Measurements from ENCODE around the gene LRP2. TPM values are rescaled to one million over a fixed set of nuclear protein-coding genes. Genes with fewer than 3 reads are reported as not detected.

LRP2 gene
- total and polyA plus RNA-seq, 2 of the 8 experiments (the other 6 are each of a cell fraction or from before 2014, with no cell fraction given) = 2.0 to 2.9 TPM

- no peak overlapping the region for H2BK12ac ChIP-seq (ENCODE audit: low read depth, low read length)
- H3K4me3 ChIP-seq (ENCODE audit: extremely low read depth in 1 of 4, insufficient read depth in 2 of 4, low read depth in 3 of 4, low read length in 4 of 4) = no peak overlapping the region
- no peak overlapping the region for H2BK120ac ChIP-seq (replicated peaks; ENCODE audit: low read depth, low read length)
- no peak overlapping the region for H3K56ac ChIP-seq (replicated peaks; ENCODE audit: insufficient read length, low read depth, low read length)
- ChIA-PET CTCF (ENCODE audit: partially characterized antibody) (interaction anchor here (0.8 to 1.6 kb wide), 2 partner anchors 10 to 116 kb away, joined by 4 to 6 read pairs; no protein-coding TSS in a partner anchor), POLR2A (ENCODE audit: partially characterized antibody) (no interaction called here)
- H3K79me1 ChIP-seq (ENCODE audit: low read depth, low read length) = no peaks in the 10 kb centered on the region; the same call in 1 of the 2 replicates
- no peak overlapping the region for H3K23ac ChIP-seq (ENCODE audit: insufficient read length)
- H3K4ac ChIP-seq (replicated peaks; ENCODE audit: insufficient read length, low read depth, low read length) = no peak overlapping the region
- H3K18ac ChIP-seq (ENCODE audit: extremely low read depth, low read length) = no peak overlapping the region
- H2BK5ac ChIP-seq (ENCODE audit: low read depth, low read length) = no peak overlapping the region
- WGBS, 2 experiments (ENCODE audit: extremely low coverage in 1 of 2, insufficient coverage in 1 of 2, insufficient read length in 1 of 2, insufficient replicate concordance in 2 of 2, low coverage in 1 of 2, low lambda C conversion rate in 2 of 2, missing lambda C conversion rate in 1 of 2) = 86% methylated on average over 2 of the region's 2 CpGs; no CpG with 5 or more reads in 1 of the 2 experiments
- H4K8ac ChIP-seq (ENCODE audit: extremely low read depth, insufficient read depth, low read length) = no peak overlapping the region
- H2BK15ac ChIP-seq (ENCODE audit: low read length) = no peak overlapping the region
- H3K9ac ChIP-seq (replicated peaks in 1 of 4; ENCODE audit: extremely low read depth in 1 of 4, low read depth in 3 of 4, low read length in 3 of 4) = no peak overlapping the region
- no peak overlapping the region for H2BK20ac ChIP-seq (ENCODE audit: low read length)
- no peak overlapping the region for H4K91ac ChIP-seq (replicated peaks; ENCODE audit: insufficient read length, low read length)
- no peaks in the 10 kb centered on the region; a peak in 1 of 8 replicates for H3K36me3 ChIP-seq (ENCODE audit: control insufficient read depth in 2 of 4, insufficient read depth in 4 of 4, low read length in 3 of 4)
- H3K79me2 ChIP-seq (ENCODE audit: control insufficient read depth in 1 of 2, insufficient read depth in 2 of 2, low read length in 2 of 2) = no peaks in the 10 kb centered on the region
- DNase-seq (ENCODE audit: low read depth in 1 of 2, low spot score in 2 of 2) (no peak), FAIRE-seq (no peak)
- H3K23me2 ChIP-seq (ENCODE audit: low read depth, low read length) = no peaks in the 10 kb centered on the region
- no peak for TF ChIP-seq TEAD4 (IDR thresholded peaks at IDR 0.05; ENCODE audit: low read depth, low read length)
- no peaks in the 10 kb centered on the region for H3K27me3 ChIP-seq (replicated peaks in 1 of 4; ENCODE audit: control insufficient read depth in 3 of 4, extremely low read depth in 1 of 4, insufficient read depth in 3 of 4, low read length in 3 of 4)
- no peak overlapping the region for H3K4me2 ChIP-seq (ENCODE audit: insufficient read depth in 1 of 2, low read depth in 2 of 2, low read length in 2 of 2)
- no peak overlapping the region; the same call in 1 of the 2 replicates for H2AFZ ChIP-seq (ENCODE audit: low read length)
- H3K9me3 ChIP-seq (ENCODE audit: insufficient read depth in 2 of 2, low read depth in 1 of 2, low read length in 1 of 2) = no peaks in the 10 kb centered on the region
- no peaks in the 10 kb centered on the region for H4K20me1 ChIP-seq (replicated peaks in 1 of 2; ENCODE audit: control insufficient read depth in 1 of 2, insufficient read depth in 2 of 2, low read length in 2 of 2)
- no peak overlapping the region for H3K27ac ChIP-seq (ENCODE audit: low read depth, low read length)
- no peak overlapping the region for H3K14ac ChIP-seq (ENCODE audit: insufficient read length)
- H4K5ac ChIP-seq (ENCODE audit: insufficient read length, low read depth, low read length) = no peak overlapping the region
- H2AK5ac ChIP-seq (ENCODE audit: low read depth, low read length) = no peak overlapping the region
- no peaks in the 10 kb centered on the region for H3K4me1 ChIP-seq (replicated peaks in 1 of 4; ENCODE audit: control insufficient read depth in 3 of 4, insufficient read depth in 4 of 4, low read length in 3 of 4)
Measured at GRCh38 chr2:169225233-169225750, 137.0 kb downstream of the LRP2 start.

Measured in H1 (cell line).